22Rv1 (cell line): ENCODE measurements around the gene ZSCAN5A.
"Not testable (repeated sequence)": the region's sequence is repeated elsewhere in the genome, so short reads cannot be mapped to it uniquely, and the experiment has no call there.

Source experiments
- CTCF ChIP-seq: fragments of 450-650 bp; IDR thresholded peaks from 2 replicates; pipeline ENCODE4 v1.5.1; 2017; ENCODE audit warnings: mild to moderate bottlenecking
- ZFX ChIP-seq: fragments of 450-650 bp; IDR thresholded peaks from 2 replicates; pipeline ENCODE4 v1.6.1; 2017; ENCODE audit warnings: antibody characterized with exemption, borderline replicate concordance

- TF ChIP-seq CTCF, ZFX: not testable (repeated sequence)
Measured at GRCh38 chr19:56175861-56176307, 138.8 kb downstream of the ZSCAN5A start, which contains the start of gene GALP.
